GM23338 (cell line): Measurements from ENCODE around the gene STXBP5. TPM values are rescaled to one million over a fixed set of nuclear protein-coding genes. Genes with fewer than 3 reads are reported as not detected.

Experiments
- ATAC-seq: fragments of 200-7000 bp; cut with Tn5 transposase; 3 replicates; pipeline ENCODE4 v1.9.1; 2020
- DNase-seq: peaks from one replicate; pipeline ENCODE4 v3.0.0-alpha.2; 2015; ENCODE audit warnings: low spot score
- H2AFZ ChIP-seq: fragments of 200-600 bp; sonication (generic); 2 replicates; pipeline ENCODE4 v1.8.0; 2016; ENCODE audit warnings: antibody characterized with exemption, mild to moderate bottlenecking, moderate library complexity
- H3F3A ChIP-seq: fragments of 200-600 bp; sonication (generic); replicated peaks from 2 replicates; pipeline ENCODE4 v1.8.0; 2017; ENCODE audit warnings: antibody characterized with exemption, mixed run types, low read depth
- H3K27ac ChIP-seq: fragments of 200-600 bp; sonication (generic); 2 replicates; pipeline ENCODE4 v1.6.1; 2016; ENCODE audit warnings: low read depth
- H3K27me3 ChIP-seq: fragments of 200-600 bp; sonication (generic); 2 replicates; pipeline ENCODE4 v1.8.0; 2016; ENCODE audit warnings: mild to moderate bottlenecking, mixed run types, moderate library complexity; ENCODE audit not compliant: insufficient read depth
- H3K36me3 ChIP-seq: fragments of 200-600 bp; sonication (generic); 2 replicates; pipeline ENCODE4 v1.8.0; 2016; ENCODE audit warnings: mild to moderate bottlenecking; ENCODE audit not compliant: insufficient read depth
- H3K4me1 ChIP-seq: fragments of 200-600 bp; sonication (generic); 2 replicates; pipeline ENCODE4 v1.8.0; 2016; ENCODE audit warnings: mild to moderate bottlenecking, moderate library complexity; ENCODE audit not compliant: insufficient read depth
- H3K4me2 ChIP-seq: fragments of 200-600 bp; sonication (generic); 2 replicates; pipeline ENCODE4 v1.7.1; 2017; ENCODE audit warnings: mixed run types
- H3K4me3 ChIP-seq: fragments of 200-600 bp; sonication (generic); 2 replicates; pipeline ENCODE4 v1.6.1; 2016; ENCODE audit warnings: mixed run types
- H3K79me2 ChIP-seq: fragments of 200-600 bp; sonication (generic); replicated peaks from 2 replicates; pipeline ENCODE4 v1.8.0; 2017; ENCODE audit warnings: mild to moderate bottlenecking; ENCODE audit not compliant: insufficient read depth
- H3K9me2 ChIP-seq: fragments of 200-600 bp; sonication (generic); 2 replicates; pipeline ENCODE4 v1.8.0; 2017; ENCODE audit not compliant: insufficient read depth
- H4K20me1 ChIP-seq: fragments of 200-600 bp; sonication (generic); replicated peaks from 2 replicates; pipeline ENCODE4 v1.8.0; 2017; ENCODE audit warnings: mild to moderate bottlenecking; ENCODE audit not compliant: insufficient read depth
- H3K27ac Mint-ChIP-seq: 2 replicates; pipeline ENCODE4 v1.8.0; 2020; ENCODE audit warnings: inconsistent platforms, mild to moderate bottlenecking, moderate library complexity, mixed read lengths
- H3K27me3 Mint-ChIP-seq: 3 replicates; pipeline ENCODE4 v1.8.0; 2022; ENCODE audit warnings: low read depth, mild to moderate bottlenecking, moderate library complexity, mixed read lengths, inconsistent platforms; ENCODE audit not compliant: insufficient read depth, poor library complexity
- H3K36me3 Mint-ChIP-seq: 3 replicates; pipeline ENCODE4 v1.8.0; 2021; ENCODE audit warnings: low read depth, mild to moderate bottlenecking, inconsistent platforms, moderate library complexity, mixed read lengths
- H3K4me1 Mint-ChIP-seq: 3 replicates; pipeline ENCODE4 v1.8.0; 2020; ENCODE audit warnings: mild to moderate bottlenecking, inconsistent platforms, mixed read lengths
- H3K4me3 Mint-ChIP-seq: 3 replicates; pipeline ENCODE4 v1.8.0; 2021; ENCODE audit warnings: moderate library complexity, mild to moderate bottlenecking, inconsistent platforms, mixed read lengths
- H3K9me3 Mint-ChIP-seq: 3 replicates; pipeline ENCODE4 v1.8.0; 2020; ENCODE audit warnings: moderate library complexity, mild to moderate bottlenecking, inconsistent platforms, mixed read lengths
- CREB1 ChIP-seq: fragments of 250-450 bp; sonication (Bioruptor Pico); IDR thresholded peaks from 2 replicates; pipeline ENCODE4 v1.5.0; 2020; ENCODE audit warnings: low read depth, mild to moderate bottlenecking, moderate library complexity
- CTCF ChIP-seq, 2 experiments: fragments of 200-600 bp in 1 of 2; sonication (generic) in 1 of 2; conservative IDR thresholded peaks; 2 replicates each; pipeline versions ENCODE4 v1.5.1 to v1.6.1; 2016 to 2017; ENCODE audit warnings: antibody characterized with exemption in 2 of 2, low read depth in 2 of 2, mild to moderate bottlenecking in 2 of 2, moderate library complexity in 1 of 2
- ETS1 ChIP-seq: IDR thresholded peaks from 2 replicates; pipeline ENCODE4 v1.6.1; 2016; ENCODE audit warnings: antibody characterized with exemption
- EZH2 ChIP-seq: fragments of 200-600 bp; sonication (generic); IDR thresholded peaks from one replicate; pipeline ENCODE4 v1.8.0; 2017; ENCODE audit warnings: antibody characterized with exemption, mild to moderate bottlenecking, low read depth; ENCODE audit not compliant: unreplicated experiment
- EZH2phosphoT487 ChIP-seq: fragments of 200-600 bp; sonication (generic); IDR thresholded peaks from one replicate; pipeline ENCODE4 v1.8.1; 2018; ENCODE audit warnings: antibody characterized with exemption; ENCODE audit not compliant: unreplicated experiment
- JUNB ChIP-seq: IDR thresholded peaks from one replicate; pipeline ENCODE4 v1.6.1; 2016; ENCODE audit warnings: antibody characterized with exemption; ENCODE audit not compliant: unreplicated experiment
- NANOG ChIP-seq: IDR thresholded peaks from 2 replicates; pipeline ENCODE4 v1.6.1; 2016; ENCODE audit warnings: antibody characterized with exemption, borderline replicate concordance
- POLR2AphosphoS5 ChIP-seq: IDR thresholded peaks from 2 replicates; pipeline ENCODE4 v1.6.1; 2016; ENCODE audit warnings: antibody characterized with exemption, low read depth
- REST ChIP-seq: IDR thresholded peaks from one replicate; pipeline ENCODE4 v1.6.1; 2018; ENCODE audit warnings: antibody characterized with exemption; ENCODE audit not compliant: unreplicated experiment
- STAT1 ChIP-seq: IDR thresholded peaks from one replicate; pipeline ENCODE4 v1.6.1; 2016; ENCODE audit warnings: antibody characterized with exemption; ENCODE audit not compliant: unreplicated experiment
- ZNF114 ChIP-seq: fragments of 250-450 bp; sonication (Bioruptor Pico); IDR thresholded peaks from 2 replicates; pipeline ENCODE4 v1.5.0; 2020; ENCODE audit warnings: mild to moderate bottlenecking, moderate library complexity
- ZNF331 ChIP-seq: fragments of 250-450 bp; sonication (Bioruptor Pico); IDR thresholded peaks from 2 replicates; pipeline ENCODE4 v1.5.0; 2020; ENCODE audit warnings: low read depth, mild to moderate bottlenecking, moderate library complexity
- ZNF462 ChIP-seq: fragments of 250-450 bp; sonication (Bioruptor Pico); IDR thresholded peaks from 2 replicates; pipeline ENCODE4 v1.5.0; 2020; ENCODE audit warnings: mild to moderate bottlenecking, moderate library complexity
- polyA plus RNA-seq: library from polyadenylated mRNA; unstranded; fragments of >200 nt; fragmentation: Nextera tagmentation; extraction: Ambion mirVana; gene quantifications from 2 replicates; pipeline ENCODE4 v1.2.1, GENCODE V29; 2016
- total RNA-seq: library from RNA; depleted of rRNA; stranded (reverse); fragments of >200 nt; shearing (Covaris generic); gene quantifications from 2 replicates; pipeline ENCODE4 v1.2.3, GENCODE V29; 2014

STXBP5 gene
- total and polyA plus RNA-seq, 2 experiments from 2014 or later, result 3.9 to 17.8 TPM

GRCh38 chr6:147389463-147389862 is 185.2 kb downstream of the STXBP5 start:
- H3K4me3 Mint-ChIP-seq, result no peak overlapping the region
- no peaks in the 10 kb centered on the region for H3K36me3 ChIP-seq
- H3K36me3 Mint-ChIP-seq, result no peaks in the 10 kb centered on the region
- no peaks in the 10 kb centered on the region for H3K27me3 Mint-ChIP-seq
- no peaks in the 10 kb centered on the region for H3F3A ChIP-seq
- no peaks in the 10 kb centered on the region for H3K9me3 Mint-ChIP-seq
- ATAC-seq (no peak), DNase-seq (no peak)
- no peaks in the 10 kb centered on the region for H3K4me1 ChIP-seq
- no peak overlapping the region for H3K27ac ChIP-seq
- H3K4me2 ChIP-seq, result no peak overlapping the region
- TF ChIP-seq EZH2, result no peak
- no peak for TF ChIP-seq STAT1
- no peak for TF ChIP-seq EZH2phosphoT487
- TF ChIP-seq NANOG, result no peak
- TF ChIP-seq CREB1 (CRISPR knock-in tag), result no peak
- TF ChIP-seq JUNB, result no peak
- no peak for TF ChIP-seq CTCF (conservative IDR thresholded peaks at IDR 0.05; ENCODE audit: low read depth in 2 of 2)
- TF ChIP-seq POLR2AphosphoS5, result no peak
- no peak for TF ChIP-seq ZNF114 (CRISPR knock-in tag)
- no peak for TF ChIP-seq ETS1
- no peak for TF ChIP-seq ZNF331 (CRISPR knock-in tag)
- TF ChIP-seq REST, result no peak
- TF ChIP-seq ZNF462 (CRISPR knock-in tag), result no peak
- H3K79me2 ChIP-seq, result no peaks in the 10 kb centered on the region
- H3K27ac Mint-ChIP-seq, result no peak overlapping the region
- no peaks in the 10 kb centered on the region for H3K27me3 ChIP-seq
- H3K4me1 Mint-ChIP-seq, result no peaks in the 10 kb centered on the region
- H2AFZ ChIP-seq, result no peak overlapping the region
- no peaks in the 10 kb centered on the region for H4K20me1 ChIP-seq
- no peak overlapping the region for H3K4me3 ChIP-seq
- no peaks in the 10 kb centered on the region for H3K9me2 ChIP-seq
